Limb (tissue), 2 donors: ENCODE data around the gene KRT6A.
A peak's percentile ranks its signal among the peaks of the same experiment; 100 is the strongest.

Experiments
- DNase-seq, 2 donors: peaks; one replicate each; pipeline ENCODE4 v3.0.0-alpha.2; 2016; ENCODE audit errors: extremely low spot score in 2 of 2

Gene KRT6A

DNA sequence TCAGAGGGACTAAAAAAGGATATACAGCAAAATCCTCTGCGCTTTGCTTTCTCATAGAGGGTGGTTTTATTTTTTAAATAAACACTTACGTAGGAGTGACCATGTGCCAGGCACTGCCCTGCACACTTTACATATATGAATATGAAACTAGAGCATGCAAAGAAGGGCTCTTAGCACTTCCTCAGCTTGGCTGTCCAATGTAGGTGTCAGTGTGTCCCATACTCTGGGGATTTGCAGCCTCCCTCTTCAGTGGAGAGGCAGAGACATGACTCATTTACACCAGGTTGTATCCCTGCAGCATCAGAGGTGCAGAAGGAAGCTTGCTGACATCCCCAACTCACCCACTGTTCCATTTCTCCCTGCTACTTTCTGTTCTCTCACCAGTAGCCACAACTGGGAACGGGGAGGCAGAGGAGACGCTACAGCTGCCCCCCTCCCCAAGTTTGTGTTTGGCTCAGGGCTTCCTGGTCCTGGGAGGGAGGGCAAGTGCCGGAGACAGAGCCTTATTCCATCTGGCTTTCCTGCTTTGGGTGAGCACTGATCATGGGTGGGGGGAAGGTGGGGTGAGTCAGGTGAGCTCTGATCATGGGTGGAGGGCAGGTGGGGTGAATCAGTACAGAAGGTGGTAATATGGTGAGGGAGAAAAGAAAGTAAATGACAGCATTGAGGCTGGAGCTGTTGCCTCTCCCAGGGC, 32.0 kb upstream of the KRT6A start:
- DNase-seq, result peak in 1 of 2 donors; percentile 20

DNA sequence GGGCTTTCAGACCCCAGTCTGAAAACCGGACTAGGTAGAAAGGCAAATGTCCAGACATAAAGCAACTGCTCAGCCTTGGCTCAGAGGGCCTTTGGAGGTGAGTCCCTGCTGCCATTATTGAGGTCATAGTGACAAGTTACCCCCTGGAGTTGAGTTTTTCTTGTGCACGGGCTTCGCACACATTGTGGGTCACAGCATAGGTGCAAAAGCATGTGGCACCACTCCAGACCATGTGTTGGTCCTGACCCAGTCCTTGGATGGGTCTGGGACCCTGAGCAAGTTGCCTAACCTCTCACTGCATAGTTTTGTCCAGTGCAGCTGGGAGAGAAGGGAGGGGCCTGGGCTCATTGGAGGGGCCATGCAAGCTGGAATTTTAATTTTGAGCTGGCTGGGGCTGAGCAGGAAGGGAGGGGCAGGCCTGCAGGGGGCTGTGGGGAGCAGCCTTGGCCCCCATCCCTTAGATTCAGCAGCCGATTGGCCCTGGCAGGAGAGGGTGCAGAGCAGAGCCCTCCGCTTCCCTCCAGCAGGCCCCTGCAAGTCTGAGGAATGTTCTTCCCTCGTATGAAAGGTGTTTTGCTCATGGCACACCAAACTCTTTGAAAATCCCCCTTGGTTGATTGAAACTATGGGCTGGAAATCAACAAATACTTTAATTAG, 31.3 kb upstream of the KRT6A start:
- DNase-seq, result peak in 1 of 2 donors; percentile 42

DNA sequence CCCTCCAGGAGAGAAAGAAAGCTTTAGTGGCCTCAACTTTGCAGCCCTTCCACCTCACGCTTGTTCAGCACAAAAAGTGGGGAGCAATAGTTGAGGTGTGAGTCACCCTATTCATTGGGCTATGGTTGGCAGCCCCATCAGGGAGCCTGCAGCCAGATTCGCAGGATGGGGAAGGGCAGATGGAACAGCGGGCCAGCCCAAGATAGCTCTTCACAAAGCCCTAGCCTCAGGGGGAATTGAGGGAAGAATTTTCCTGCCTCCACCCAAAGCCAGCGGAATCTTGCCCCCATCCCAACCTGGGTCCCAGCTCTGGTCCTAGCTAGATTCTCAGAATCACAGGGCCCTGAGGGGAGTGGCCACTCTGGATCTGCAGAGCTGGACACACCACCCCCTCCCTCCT, 30.8 kb upstream of the KRT6A start:
- peak in 1 of 2 donors; percentile 18 for DNase-seq

DNA sequence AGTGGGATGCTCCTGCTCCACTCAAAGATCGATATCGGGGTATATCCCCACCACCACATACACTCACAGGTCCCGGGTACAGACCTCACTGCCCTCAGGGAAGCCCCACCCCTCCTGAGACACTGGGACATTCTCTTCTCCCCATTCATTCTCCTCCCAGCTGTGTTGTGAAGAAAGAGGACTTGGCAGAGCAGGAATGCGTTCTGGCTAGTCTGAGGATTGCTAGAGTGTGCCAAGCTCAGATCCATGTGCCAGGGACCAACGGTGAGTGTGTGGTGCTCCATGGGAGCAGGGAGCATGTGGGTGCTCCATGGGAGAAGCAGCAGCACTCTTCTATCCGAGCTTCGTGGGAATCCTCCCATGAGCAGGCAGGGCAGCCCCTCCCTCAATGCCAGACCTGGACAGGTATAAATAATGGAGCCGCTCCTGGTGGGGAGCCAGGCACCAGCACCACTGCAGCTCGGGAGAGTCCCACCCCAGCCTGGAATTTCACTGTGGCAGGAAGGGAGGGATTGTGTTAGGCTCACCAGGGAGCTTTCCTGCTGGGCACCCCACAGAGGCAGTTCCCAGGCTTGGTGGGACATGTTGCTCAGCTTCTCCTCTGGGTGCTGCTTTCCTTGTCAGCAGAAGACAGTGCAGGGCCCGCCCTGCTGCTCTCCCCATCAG, 29.4 kb upstream of the KRT6A start:
- peak in 1 of 2 donors; percentile 22 for DNase-seq

DNA sequence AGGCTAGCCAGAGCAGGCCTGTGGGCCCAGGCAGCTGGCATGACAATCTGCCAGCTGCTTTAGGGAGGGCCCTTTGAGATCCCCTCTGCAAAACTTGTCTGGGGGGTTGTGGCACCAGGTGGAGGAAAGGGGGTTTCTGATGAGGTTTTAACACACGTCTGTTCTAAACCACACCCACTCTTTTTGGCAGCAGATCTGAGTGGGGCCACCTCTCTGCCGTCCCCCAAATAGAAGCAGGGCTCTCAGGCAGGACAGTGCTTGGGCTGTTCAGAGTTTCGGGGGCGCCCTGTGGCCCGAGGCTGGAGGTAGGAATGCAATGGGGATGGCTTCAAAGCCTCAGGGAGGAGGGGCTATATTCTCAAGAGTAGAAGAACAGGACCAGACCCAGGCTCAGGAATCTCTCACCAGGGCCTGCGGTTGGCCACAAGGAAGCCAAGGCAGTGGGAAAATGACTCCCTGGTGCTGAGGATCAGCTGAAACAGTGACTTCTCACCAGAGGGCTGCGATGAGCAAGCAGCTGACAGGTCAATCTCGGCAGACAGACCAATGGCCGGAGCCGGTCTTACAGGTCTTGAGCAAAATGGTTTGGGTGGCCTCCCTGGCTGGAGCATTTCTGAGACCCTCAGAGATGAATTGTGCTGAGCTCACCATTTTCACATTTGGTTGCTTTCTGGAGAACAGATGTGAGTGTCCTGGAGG, 28.7 kb upstream of the KRT6A start:
- DNase-seq, result no peak

DNA sequence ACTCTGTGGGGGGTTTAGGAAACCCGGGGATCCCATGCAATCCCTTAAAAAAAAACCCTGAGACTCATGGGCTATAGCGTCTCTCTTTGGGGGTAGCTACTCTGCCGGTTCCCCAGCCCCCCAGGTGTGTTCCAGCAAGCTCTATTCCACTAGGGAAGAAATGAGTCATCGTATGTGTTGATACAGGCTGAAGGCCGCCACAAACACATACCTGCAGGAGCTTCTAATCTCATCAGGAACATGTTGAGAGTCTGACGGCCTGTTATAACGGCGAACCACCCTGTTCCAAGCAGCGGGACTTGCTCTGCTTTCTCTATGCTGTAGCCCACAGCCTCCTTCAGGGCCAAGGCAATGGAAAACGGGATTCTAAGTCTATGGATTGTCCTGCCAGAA, 28.1 kb upstream of the KRT6A start:
- DNase-seq, result peak in 1 of 2 donors; percentile 34

DNA sequence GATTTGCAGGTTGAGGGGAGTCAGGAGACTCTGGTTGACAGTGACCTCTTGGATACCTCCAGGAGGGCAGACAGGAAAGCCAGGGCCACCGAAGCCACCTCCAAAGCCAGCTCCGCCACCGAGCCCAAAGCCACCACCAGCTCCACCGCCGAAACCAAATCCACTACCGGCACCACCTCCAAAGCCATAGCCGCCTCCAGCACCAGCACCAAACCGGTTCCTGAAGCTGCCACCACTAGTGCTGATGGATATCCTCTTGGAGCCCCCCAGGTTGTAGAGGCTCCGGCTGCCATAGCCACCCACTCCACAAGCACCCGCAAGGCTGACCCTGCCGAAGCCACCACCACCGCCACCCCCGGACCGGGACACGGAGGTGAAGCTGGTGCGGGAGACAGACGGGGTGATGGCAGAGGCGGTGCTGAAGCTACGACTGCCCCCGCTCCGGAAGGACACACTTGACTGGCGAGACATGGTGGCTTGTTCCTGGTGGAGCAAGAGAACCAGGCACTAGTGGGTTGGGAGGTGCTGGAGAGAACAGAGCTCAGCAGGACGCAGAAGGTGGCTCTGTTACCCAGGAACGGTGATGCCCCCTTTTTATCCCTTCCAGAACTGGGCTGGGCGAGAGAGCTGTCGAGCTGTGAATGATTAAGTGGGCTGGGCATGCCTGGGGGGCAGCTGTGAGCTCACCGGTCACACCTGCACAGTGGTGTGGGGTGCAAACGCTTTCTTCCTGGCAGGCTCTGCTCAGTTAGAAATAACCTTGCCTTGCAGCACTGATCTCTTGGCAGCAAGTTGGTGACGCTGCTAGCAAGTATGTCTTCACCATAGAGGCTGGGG, 27.0 kb upstream of the KRT6A start, which contains the start of gene KRT5:
TSS of gene KRT5 (minus strand) at position 569 of the 837 bp plus-strand sequence. CDS start at position 471, 98 bp downstream.
- peak in 1 of 2 donors; percentile 32 for DNase-seq

DNA sequence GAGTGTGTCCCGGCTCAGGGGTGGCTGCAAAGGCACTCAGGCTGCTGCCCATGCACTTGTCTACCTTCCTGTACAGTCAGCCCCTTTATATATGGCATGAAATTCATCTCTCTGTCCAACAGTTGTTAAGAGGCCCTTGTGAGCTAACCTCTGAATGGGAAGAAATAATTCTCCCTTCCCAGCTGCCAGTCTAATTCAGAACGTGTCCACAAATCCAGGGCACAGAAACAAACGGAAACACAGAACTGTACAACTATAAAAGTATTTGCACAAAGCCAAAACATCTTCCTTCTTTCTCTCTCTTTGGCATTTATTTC, 26.3 kb upstream of the KRT6A start:
- DNase-seq, result peak in 1 of 2 donors; percentile 16

DNA sequence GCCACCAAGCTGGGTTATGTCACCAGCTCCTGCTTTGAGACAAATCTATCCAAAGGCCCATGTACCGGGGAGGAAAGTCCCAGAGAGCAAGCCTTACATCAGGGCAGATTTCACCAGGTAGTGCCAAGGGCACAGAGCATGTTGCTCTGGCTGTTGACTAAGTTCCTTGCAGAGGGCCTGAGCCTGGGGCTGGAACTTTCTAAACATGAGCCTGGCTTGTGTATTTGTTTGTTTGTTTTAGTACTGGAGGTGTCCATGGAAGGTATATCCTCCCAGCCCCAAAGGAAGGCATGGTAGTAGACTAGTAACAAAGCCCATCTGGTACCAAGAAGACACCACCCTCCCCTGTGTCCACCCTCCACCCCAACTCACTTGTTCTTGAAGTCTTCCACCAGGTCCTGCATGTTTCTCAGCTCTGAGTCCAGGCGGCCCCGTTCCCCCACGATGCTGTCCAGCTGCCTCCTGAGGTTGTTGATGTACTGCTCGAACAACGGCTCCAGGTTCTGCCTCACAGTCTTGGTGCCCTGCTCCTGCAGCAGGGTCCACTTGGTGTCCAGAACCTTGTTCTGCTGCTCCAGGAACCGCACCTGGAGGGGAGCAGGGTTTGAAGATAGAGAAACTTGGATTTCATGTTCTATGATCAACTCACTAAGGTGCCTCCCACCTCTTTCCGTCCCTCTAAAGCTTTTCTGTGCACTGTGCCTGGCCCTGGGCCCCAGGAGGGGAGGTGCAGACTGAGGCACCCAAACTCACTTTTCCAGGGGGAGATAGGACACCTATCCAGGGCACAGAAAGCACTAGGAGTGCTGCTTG, 25.7 kb upstream of the KRT6A start:
- peak in 1 of 2 donors; percentile 8 for DNase-seq

DNA sequence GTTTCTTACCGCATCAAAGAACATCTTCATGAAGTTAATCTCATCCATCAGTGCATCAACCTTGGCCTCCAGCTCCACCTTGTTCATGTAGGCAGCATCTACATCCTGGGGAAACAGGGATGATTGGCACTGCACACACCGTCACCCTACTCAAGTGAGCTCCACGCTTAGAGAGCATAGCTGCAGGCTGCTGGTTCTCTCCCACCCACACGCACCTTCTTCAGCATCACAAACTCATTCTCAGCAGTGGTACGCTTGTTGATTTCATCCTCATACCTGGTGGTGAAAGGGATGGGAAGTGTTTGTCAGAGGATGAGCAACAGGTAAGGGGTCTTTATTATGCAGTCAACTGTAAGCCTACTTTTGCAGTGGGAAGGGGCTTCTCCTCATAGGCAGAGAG, 24.8 kb upstream of the KRT6A start:
- DNase-seq, result no peak

DNA sequence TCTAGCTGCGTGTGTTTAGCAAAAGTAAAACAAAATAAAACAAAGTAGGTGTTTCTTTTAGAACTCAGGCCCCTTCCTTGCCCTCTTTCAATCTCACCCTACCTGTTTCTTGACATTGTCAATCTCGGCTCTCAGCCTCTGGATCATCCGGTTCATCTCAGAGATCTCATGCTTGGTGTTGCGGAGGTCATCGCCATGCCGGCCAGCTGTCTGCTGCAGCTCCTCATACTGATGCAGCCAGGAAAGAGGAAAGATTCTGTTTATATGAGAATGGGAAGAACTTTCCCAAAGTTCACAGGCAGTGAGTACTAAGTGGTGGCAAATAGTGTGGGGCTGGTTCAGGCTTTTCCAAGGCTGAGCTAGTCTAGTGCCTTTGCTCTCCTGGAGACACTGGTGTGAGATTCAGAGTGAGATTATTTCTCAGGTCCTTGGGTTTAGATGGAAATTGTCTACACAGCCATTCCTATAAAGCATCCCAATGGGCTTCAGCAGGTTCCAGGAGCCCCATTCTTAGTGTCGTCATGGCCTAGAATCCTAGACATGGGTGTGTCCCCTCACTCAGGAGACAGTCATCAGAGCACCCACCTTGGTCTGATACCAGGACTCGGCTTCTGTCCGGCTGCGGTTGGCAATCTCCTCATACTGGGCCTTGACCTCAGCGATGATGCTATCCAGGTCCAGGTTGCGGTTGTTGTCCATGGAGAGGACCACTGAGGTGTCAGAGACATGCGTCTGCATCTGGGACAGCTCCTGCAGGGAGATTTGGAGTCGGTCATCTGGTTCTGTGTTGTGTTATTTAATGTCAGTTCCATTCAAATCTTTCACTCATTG, 24.2 kb upstream of the KRT6A start:
- DNase-seq, result peak in 1 of 2 donors; percentile 1

DNA sequence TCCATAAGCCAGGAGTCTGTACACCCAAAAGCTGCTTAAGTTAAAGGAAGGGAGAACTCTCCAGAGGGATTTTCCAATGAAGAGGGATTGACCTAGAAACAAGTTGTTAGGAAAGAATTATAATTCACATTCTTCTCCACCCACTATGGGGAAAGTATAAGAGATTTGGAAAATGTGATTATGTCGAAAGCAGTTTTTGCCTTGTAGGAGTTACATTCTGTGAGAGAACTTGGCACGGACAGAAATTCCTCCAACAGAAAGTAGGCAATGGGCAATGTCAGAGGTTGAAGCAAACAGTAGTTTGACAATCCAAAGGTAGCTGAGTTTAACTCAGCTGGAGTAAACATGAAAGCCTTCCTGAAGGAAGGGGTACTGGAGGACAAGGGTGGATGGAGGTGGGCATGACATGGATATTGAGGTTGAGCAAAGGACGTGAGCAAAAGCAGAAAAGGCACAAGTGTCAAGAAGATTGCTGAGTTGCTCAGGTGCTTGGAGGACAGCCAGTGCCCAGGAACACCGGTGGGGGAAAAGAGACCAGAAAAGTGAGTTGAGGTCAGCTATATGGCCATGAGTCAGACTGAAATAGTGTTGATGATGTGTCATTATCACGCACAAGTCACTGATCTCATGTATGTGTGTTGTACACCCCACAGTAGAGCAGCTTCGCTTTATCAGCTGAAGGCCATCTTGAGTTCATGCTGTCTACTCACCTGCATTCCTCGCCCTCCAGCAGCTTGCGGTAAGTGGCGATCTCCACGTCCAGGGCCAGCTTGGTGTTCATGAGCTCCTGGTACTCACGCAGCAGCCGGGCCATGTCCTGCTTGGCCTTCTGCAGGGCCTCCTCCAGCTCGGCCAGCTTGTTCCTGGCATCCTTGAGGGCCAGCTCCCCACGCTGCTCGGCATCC, 23.1 kb upstream of the KRT6A start:
- peak in 1 of 2 donors; percentile 11 for DNase-seq

DNA sequence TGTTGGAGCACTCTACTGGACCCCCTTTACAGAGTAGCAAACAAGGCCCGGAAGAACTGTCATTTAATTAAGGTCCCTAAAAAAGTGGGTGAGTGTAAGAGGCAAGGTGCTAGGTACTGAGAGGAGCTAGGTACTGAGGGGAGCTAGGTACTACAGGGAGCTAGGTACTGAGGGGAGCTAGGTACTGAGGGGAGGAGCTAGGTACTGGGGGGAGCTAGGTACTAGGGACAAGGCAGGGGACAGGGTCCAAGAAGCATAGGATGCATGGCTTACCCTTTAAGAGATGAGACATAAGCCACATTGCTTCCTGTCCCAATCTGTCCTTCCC, 22.2 kb upstream of the KRT6A start:
- DNase-seq, result no peak

DNA sequence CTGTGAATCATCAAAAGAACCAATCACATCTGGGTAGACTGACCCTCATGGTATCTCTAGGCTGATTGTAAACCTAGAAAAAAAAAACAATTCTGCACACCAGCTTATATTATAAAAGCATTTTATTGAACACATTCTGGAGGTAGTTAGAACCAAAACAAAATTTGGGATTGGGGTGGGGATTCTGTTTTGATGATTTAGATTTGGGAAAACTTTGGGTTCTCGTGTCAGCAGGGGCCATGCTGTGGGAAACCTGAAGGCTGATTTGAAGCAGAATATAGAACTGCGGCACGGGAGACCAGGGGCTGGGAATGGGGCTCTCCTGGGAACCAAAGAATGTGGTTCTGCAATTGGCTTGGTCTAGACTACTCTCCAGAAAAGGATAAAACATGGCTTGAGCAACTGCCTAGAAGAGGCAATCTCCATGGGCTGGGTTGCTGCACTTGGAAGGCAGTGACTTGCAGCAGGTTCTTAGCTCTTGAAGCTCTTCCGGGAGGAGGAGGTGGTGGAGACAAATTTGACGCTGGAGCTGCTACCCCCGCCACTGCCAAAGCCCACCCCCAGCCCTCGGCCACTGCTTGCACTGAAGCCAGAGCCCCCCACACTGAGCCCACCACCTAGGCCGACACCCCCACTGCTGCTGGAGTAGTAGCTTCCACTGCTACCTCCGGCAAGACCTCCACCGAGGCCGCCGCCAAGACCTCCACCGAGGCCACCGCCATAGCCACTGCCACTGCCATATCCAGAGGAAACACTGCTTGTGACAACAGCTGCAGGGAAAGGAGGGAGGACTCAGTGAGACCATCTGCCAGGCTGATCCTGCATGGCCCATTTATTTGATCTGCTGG, 21.6 kb upstream of the KRT6A start:
- no peak for DNase-seq

DNA sequence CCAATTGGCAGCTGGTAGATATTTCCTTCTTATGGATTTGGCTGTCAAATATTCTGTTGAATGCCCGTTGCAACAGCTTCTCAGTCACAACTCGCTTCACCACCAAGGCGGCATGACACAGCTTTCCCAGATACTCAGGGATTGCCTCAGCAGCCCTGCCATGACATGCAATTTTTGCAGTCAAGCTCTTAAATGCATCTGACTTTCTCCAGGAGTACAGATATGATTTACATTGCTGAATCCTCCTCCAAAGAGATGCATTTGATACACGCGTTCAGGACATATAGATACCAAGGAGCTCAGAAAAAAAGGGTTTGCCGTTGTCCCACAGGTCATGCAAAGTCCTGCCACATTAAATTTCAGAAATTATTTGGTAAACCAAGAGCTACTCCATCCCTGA, 20.7 kb upstream of the KRT6A start:
- DNase-seq, result no peak

DNA sequence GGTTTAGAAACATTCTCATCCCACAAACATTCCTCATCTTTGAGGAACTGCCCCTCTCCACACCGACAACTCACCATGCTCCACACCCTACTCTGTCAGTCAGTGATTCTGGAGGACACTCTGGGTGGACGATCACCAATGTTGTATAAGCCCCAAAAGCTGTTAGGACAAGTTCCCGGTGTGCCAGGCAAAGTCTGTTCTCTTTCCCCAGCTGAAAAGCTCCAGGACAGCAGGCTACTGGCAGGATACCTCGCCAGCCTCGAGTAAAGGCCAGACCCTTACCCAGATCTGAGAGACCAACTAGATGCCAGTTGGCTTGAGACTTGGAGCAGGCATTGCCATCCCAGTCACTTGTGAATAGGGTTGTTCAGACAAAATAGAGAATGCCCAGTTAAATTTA, 15.2 kb upstream of the KRT6A start:
- DNase-seq, result no peak

DNA sequence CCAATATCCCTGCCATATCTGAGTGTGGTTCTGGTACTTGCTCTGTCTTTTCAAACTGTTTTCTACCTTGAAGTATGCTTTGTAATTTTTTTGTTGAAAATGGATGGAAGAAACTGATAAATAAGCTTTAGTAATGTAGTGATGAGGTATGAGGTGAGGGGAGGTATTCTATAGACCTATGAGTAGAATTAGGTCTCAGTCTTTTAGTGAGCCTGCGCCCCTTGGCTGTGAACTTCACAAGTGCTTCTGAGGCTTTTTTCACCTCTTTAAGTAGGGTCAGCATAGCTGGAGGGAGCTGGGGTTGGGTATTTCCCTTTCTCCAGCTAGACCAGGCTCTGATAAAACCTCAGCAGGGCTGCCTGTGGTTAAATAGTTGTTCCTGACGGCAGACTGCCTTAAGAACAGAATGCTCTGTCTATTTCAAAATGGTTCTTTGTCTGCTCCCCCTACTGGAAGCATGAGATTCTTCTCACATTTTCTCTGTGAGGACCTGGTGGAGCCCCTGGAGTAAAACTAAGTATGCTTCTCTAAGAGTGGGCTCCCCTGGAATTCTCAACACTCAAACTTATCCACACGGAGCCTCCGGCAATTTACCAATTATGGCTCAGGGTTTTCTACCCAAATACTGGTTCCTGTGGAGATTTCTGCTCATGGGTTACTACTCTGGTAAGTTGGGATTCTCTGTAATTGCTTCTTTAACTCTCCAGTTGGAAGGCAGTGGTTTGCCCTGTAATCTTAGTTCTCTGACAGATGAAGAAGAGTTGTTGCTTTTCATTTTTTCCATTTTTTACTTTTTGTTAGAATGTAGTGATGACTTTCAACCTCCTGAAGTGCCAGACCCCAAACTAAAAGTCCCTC, 14.0 kb upstream of the KRT6A start:
- no peak for DNase-seq
